Measurements from ENCODE around the gene KLC1.

DNA sequence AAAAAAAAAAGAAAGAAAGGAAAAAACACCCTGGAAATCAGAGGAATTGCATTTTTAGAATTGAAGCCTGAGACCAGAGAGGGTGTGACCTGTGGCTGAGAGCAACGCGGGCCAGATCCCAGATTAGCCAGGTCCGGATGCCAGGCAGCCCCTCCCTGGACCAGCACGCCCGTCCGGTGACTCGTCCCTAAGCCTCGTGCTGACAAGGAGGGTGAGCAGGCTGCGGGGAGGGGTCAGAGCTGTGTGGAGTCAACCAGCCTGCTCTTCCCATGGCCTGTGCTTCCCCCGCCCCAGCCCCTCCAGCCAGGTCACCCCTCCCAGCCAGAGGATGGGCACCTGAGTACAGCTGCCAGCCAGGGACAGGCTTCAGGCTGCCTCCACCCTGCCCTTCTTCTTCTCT is 4.2 kb upstream of the KLC1 start:
- TF ChIP-seq, protein P1, sequence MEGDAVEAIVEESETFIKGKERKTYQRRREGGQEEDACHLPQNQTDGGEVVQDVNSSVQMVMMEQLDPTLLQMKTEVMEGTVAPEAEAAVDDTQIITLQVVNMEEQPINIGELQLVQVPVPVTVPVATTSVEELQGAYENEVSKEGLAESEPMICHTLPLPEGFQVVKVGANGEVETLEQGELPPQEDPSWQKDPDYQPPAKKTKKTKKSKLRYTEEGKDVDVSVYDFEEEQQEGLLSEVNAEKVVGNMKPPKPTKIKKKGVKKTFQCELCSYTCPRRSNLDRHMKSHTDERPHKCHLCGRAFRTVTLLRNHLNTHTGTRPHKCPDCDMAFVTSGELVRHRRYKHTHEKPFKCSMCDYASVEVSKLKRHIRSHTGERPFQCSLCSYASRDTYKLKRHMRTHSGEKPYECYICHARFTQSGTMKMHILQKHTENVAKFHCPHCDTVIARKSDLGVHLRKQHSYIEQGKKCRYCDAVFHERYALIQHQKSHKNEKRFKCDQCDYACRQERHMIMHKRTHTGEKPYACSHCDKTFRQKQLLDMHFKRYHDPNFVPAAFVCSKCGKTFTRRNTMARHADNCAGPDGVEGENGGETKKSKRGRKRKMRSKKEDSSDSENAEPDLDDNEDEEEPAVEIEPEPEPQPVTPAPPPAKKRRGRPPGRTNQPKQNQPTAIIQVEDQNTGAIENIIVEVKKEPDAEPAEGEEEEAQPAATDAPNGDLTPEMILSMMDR (IDR thresholded peaks at IDR 0.05): no peak
- TF ChIP-seq POLR2A (IDR thresholded peaks at IDR 0.05): no peak
